Suprapubic skin (tissue), 4 donors: ENCODE measurements around the gene BCCIP.

Source experiments
- CTCF ChIP-seq, 2 donors: fragments of 200-600 bp in 1 of 2; fragments of 450-650 bp in 1 of 2; sonication (generic) in 1 of 2; IDR thresholded peaks; one replicate each; pipeline ENCODE4 v1.5.1; 2016 to 2019; ENCODE audit warnings: antibody characterized with exemption in 2 of 2, mild to moderate bottlenecking in 1 of 2, moderate library complexity in 1 of 2
- EP300 ChIP-seq: sonication (generic); formaldehyde crosslinking; IDR thresholded peaks from one replicate; pipeline ENCODE4 v1.6.1; 2017; ENCODE audit warnings: antibody characterized with exemption
- POLR2A ChIP-seq, 2 donors: fragments of 450-650 bp; IDR thresholded peaks; one replicate each; pipeline ENCODE4 v1.6.1; 2017; ENCODE audit warnings: antibody characterized with exemption in 2 of 2, mild to moderate bottlenecking in 2 of 2, moderate library complexity in 2 of 2
- POLR2AphosphoS5 ChIP-seq, 3 donors: sonication (generic); formaldehyde crosslinking; IDR thresholded peaks; one replicate each; pipeline ENCODE4 v1.6.1; 2017; ENCODE audit warnings: antibody characterized with exemption in 3 of 3

GRCh38 chr10:125859128-125859817, 35.9 kb downstream of the BCCIP start:
- TF ChIP-seq POLR2AphosphoS5 (IDR thresholded peaks at IDR 0.05) = no peak
- no peak for TF ChIP-seq CTCF (IDR thresholded peaks at IDR 0.05)
- TF ChIP-seq POLR2A (IDR thresholded peaks at IDR 0.05) = no peak
- no peak for TF ChIP-seq EP300
